ENCODE measurements around the gene PKP1.
"Not testable (repeated sequence)": the region's sequence is repeated elsewhere in the genome, so short reads cannot be mapped to it uniquely, and the experiment has no call there.

The PKP1 gene, protein sequence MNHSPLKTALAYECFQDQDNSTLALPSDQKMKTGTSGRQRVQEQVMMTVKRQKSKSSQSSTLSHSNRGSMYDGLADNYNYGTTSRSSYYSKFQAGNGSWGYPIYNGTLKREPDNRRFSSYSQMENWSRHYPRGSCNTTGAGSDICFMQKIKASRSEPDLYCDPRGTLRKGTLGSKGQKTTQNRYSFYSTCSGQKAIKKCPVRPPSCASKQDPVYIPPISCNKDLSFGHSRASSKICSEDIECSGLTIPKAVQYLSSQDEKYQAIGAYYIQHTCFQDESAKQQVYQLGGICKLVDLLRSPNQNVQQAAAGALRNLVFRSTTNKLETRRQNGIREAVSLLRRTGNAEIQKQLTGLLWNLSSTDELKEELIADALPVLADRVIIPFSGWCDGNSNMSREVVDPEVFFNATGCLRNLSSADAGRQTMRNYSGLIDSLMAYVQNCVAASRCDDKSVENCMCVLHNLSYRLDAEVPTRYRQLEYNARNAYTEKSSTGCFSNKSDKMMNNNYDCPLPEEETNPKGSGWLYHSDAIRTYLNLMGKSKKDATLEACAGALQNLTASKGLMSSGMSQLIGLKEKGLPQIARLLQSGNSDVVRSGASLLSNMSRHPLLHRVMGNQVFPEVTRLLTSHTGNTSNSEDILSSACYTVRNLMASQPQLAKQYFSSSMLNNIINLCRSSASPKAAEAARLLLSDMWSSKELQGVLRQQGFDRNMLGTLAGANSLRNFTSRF

GRCh38 chr1:201282931-201283829 is at the start of gene PKP1:
Gene PKP1 (plus strand): TSS chr1:201283506. CDS start chr1:201283703, 197 bp downstream.
- DNase-seq = peak; percentile 41

- not testable (repeated sequence) for DNase-seq
Observed at GRCh38 chr1:201239646-201240045, 43.7 kb upstream of the PKP1 start.

- no peak for DNase-seq
Observed at GRCh38 chr1:201240171-201240570, 43.1 kb upstream of the PKP1 start.

- no peak for DNase-seq
Observed at GRCh38 chr1:201241736-201242135, 41.6 kb upstream of the PKP1 start.

- DNase-seq = no peak
Observed at GRCh38 chr1:201245082-201245481, 38.2 kb upstream of the PKP1 start.

GRCh38 chr1:201248721-201249559 is 34.4 kb upstream of the PKP1 start:
- no peak for DNase-seq

- DNase-seq = no peak
Observed at GRCh38 chr1:201250326-201251011, 32.8 kb upstream of the PKP1 start.

GRCh38 chr1:201251411-201251810 is 31.9 kb upstream of the PKP1 start:
- DNase-seq = no peak

GRCh38 chr1:201251851-201252430 is 31.4 kb upstream of the PKP1 start:
- DNase-seq = no peak

- no peak for DNase-seq
Observed at GRCh38 chr1:201252944-201253371, 30.3 kb upstream of the PKP1 start.

- DNase-seq = no peak
Observed at GRCh38 chr1:201253411-201253810, 29.9 kb upstream of the PKP1 start.

DNA sequence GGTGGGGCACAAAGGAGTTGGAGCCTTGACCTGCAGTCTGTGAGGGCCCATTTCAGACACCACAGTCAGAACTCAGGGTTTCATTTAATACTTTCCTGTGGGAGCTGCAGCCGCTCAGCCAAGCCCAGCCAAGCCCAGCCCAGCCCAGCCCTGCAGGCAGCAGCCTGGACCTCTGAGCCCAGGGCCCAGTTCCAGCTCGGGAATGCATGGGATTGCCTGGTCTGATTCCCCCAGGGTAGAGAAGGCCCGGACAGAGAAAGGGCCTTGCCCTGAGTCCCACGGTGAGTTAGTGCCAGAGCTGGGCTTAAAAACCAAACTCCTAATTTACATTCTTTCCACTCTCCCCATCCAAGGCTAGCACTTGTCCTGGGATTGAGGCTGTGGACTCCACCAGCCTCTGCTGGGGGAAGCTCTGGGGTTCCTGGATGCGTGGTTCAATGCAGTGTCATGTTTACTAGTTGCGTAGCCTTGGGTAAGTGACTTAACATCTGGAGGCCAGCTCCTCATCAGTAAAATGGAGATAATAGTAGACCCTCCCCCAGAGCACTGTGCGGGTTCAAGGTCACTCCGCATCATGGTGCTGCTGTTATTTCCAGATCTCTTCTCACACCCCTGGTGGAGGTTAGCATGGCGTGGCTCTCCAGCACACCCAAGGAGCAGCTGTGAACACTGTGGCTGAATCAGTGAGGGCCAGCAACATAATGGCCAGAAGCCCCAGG is 29.2 kb upstream of the PKP1 start:
- no peak for DNase-seq

- DNase-seq = peak; percentile 45
Observed at GRCh38 chr1:201254625-201255478, 28.5 kb upstream of the PKP1 start.

- no peak for DNase-seq
Observed at GRCh38 chr1:201255479-201256362, 27.6 kb upstream of the PKP1 start.

DNA sequence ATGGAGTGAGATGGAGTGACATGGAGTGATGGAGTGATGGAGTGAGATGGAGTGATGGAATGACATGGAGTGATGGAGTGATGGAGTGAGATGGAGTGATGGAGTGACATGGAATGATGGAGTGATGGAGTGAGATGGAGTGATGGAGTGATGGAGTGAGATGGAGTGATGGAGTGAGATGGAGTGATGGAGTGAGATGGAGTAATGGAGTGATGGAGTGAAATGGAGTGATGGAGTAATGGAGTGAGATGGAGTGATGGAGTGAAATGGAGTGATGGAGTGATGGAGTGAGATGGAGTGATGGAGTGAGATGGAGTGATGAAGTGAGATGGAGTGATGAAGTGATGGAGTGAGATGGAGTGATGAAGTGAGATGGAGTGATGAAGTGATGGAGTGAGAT is 25.2 kb upstream of the PKP1 start:
- not testable (repeated sequence) for DNase-seq

- no peak for DNase-seq
Observed at GRCh38 chr1:201258763-201259230, 24.5 kb upstream of the PKP1 start.

DNA sequence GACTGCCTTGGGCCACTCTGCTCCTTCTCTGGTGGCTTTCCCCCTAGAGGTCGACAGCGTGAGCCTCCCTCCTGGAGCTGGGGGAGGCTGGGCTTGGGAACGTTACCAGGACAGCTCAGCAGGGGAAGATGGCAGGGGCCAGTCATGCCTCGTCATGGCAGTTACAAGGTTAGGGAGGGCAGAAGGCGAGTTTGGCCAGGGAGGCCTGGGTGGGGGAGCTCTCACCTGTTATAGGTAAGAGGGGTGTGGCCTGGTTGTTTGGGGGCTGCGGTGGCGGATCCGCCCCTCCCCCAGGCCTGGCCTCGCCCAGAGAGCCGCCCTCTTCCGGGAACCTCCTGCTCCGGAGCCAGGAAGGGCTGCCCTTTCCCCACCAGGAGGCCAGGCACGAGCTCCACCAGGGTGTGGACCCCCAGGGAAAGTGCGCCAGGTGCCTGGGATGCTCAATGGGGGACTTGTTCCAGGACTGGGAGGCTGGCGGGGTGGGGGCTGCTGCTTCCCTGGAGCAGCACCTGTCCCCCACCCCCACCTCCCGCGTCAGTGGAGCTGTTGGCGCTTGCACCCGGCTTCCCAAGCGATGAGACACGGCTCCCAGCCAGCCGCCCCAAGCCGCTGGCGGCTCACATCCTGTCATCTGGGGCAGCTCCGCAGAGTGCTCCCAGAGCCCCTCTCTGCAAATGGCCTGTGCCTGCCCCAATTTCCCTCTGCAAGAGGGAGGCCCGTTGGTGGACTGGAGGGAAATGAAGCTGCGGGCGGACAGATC is 23.6 kb upstream of the PKP1 start:
- no peak for DNase-seq

DNA sequence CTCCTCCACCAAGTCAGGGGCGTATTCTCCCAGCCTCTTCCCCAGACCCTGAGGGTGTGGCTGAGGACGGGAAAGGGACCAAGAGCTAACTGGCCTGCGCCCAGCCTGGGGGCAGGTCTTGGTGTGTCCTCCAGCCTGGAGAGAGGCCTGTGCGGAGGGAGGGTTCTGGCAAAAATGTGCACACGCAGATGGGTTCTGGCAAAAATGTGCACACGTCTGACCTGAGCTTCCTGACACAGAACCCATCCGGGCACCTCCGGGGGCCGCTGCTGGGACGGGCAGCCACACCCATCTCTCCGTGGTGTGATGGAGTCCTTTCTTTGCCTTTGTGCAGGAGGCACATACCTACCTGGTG is 23.1 kb upstream of the PKP1 start:
- DNase-seq = no peak

Data from hematopoietic multipotent progenitor cell treated with erythropoietin and hydrocortisone succinate and interleukin-3 and kit ligand, for 6 days (in vitro differentiated cells).